ENCODE results near the gene ZNF576. TPM values are rescaled to one million over a fixed set of nuclear protein-coding genes. Genes with fewer than 3 reads are reported as not detected.
A peak's percentile ranks its signal among the peaks of the same experiment; 100 is the strongest.

ZNF576 gene
- polyA plus RNA-seq, 1 donor from 2014 or later = 11.9 TPM

GRCh38 chr19:43639519-43640423 lies 43.4 kb downstream of the ZNF576 start, which contains the start of gene CADM4:
Gene CADM4 (minus strand): TSS chr19:43639850. CDS start chr19:43639790, 60 bp downstream.
- H3K9ac ChIP-seq (ENCODE audit: low read length) = peak within 1 kb of the TSS; percentile 96

More at GRCh38 chr19:43639519-43640423, 43.4 kb downstream of the ZNF576 start, which contains the start of gene CADM4:
- Histone ChIP-seq H3K27ac (ENCODE audit: low read length) (peak within 1 kb of the TSS; percentile 95), H3K4me2 (ENCODE audit: low read length) (peak within 1 kb of the TSS; percentile 77), H3K4me3 (ENCODE audit: low read length) (peak within 1 kb of the TSS; percentile 85), H3F3A (ENCODE audit: insufficient read depth, low read length, poor library complexity, severe bottlenecking) (no peaks in the 10 kb centered on the region), H4K20me1 (ENCODE audit: insufficient read depth) (no peaks in the 10 kb centered on the region), H3K79me2 (replicated peaks; ENCODE audit: insufficient read depth, low read length) (peaks cover 50% of the 10 kb centered on the region), H3K36me3 (ENCODE audit: insufficient read depth, low read length) (no peaks in the 10 kb centered on the region), H3K27me3 (ENCODE audit: insufficient read depth, low read depth, low read length) (no peaks in the 10 kb centered on the region), H3K9me2 (ENCODE audit: insufficient read depth, low read length) (no peaks in the 10 kb centered on the region), H2AFZ (ENCODE audit: low read depth, low read length) (peak within 1 kb of the TSS; percentile 91), H3K9me3 (ENCODE audit: low read length) (no peaks in the 10 kb centered on the region)
- TF ChIP-seq EZH2 (IDR thresholded peaks at IDR 0.05; ENCODE audit: borderline replicate concordance, insufficient read depth, low read length, poor library complexity, severe bottlenecking) = no peak
- peak; percentile 17 for TF ChIP-seq EP300 (conservative IDR thresholded peaks at IDR 0.05; ENCODE audit: poor library complexity, severe bottlenecking)
- no peak for TF ChIP-seq SMC3 (conservative IDR thresholded peaks at IDR 0.05; ENCODE audit: poor library complexity)
- no peak for TF ChIP-seq REST (IDR thresholded peaks at IDR 0.05; ENCODE audit: borderline replicate concordance)
- peak; percentile 86 for TF ChIP-seq POLR2AphosphoS5 (IDR thresholded peaks at IDR 0.05)
- TF ChIP-seq CTCF (IDR thresholded peaks at IDR 0.05; ENCODE audit: poor library complexity, severe bottlenecking) = no peak
- TF ChIP-seq MXI1 (conservative IDR thresholded peaks at IDR 0.05; ENCODE audit: poor library complexity, severe bottlenecking) = peak; percentile 68
- no peak for TF ChIP-seq TAF1 (IDR thresholded peaks at IDR 0.05; ENCODE audit: low read depth)
- TF ChIP-seq RAD21 (conservative IDR thresholded peaks at IDR 0.05) = peak; percentile 23
